Measurements from ENCODE around the gene RELL1.

Gene RELL1, protein sequence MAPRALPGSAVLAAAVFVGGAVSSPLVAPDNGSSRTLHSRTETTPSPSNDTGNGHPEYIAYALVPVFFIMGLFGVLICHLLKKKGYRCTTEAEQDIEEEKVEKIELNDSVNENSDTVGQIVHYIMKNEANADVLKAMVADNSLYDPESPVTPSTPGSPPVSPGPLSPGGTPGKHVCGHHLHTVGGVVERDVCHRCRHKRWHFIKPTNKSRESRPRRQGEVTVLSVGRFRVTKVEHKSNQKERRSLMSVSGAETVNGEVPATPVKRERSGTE

DNA sequence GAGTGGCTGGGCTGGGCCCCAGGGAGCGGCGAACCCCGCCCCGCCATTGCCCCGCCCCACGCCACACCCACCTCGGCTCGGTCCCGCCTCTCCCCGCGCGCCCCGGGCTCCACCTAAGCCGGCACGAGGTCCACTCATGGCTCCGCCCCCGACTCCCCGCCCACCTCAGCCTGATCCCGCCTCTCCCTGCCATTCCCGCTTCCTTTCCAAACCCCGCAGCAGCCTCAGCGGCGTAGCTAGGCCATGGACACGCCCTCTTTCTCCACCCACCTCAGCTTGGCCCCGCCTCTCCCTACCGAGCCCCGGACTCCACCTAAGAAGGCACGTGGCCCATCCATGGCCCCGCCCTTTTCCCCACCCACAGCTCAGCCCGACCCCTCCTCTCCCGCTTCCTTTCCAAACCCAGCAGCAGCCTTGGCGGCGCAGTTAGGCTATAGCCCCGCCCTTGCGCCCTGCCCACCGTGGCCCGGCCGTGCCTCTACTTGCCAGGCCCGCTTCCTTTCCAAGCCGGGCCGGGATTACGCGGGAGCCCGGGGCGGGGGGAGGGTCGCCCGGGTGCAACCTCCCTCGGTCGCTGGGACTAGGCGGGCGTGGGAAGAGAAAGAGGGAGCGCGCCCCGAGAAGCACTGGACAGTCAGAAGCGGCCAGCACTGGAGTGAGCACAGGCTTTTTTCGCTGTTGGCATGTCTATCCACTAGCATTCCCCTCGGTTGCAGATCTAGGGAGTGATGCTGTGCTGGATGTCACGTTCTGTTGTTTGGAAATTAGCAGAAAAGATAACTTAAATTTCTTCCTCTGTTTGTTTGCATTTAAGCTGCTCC is at the start of gene RELL1:
RELL1 (minus strand) TSS at position 4 of the 821 bp plus-strand sequence. CDS start 89 bp downstream, outside the sequence.
- TF ChIP-seq, protein P1, sequence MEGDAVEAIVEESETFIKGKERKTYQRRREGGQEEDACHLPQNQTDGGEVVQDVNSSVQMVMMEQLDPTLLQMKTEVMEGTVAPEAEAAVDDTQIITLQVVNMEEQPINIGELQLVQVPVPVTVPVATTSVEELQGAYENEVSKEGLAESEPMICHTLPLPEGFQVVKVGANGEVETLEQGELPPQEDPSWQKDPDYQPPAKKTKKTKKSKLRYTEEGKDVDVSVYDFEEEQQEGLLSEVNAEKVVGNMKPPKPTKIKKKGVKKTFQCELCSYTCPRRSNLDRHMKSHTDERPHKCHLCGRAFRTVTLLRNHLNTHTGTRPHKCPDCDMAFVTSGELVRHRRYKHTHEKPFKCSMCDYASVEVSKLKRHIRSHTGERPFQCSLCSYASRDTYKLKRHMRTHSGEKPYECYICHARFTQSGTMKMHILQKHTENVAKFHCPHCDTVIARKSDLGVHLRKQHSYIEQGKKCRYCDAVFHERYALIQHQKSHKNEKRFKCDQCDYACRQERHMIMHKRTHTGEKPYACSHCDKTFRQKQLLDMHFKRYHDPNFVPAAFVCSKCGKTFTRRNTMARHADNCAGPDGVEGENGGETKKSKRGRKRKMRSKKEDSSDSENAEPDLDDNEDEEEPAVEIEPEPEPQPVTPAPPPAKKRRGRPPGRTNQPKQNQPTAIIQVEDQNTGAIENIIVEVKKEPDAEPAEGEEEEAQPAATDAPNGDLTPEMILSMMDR (conservative IDR thresholded peaks at IDR 0.05; ENCODE audit: low read length) = no peak
- peak; percentile 99 for DNase-seq (ENCODE audit: low read depth)
- H3K4me3 ChIP-seq (ENCODE audit: low read length) = peak within 1 kb of the TSS; percentile 71

DNA sequence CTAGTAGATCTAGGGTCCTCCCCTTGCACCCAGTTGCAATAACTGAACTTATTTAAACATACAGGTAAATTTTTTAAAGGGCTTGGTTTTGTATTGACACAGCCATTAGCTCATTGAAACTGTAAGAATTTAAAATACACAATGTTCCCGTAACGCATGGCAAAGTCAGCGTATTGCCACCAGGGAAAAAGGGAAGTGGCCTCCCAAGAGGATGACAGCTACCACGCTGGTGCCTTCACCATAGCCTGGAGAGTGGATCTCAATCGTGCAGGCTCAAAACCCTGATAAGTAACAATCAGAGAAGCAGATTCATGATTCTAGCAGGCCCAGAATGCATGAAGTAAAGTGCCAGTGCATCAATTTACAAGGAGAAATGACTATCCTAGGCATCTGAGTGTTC is 49.4 kb upstream of the RELL1 start:
- H3K4me3 ChIP-seq (ENCODE audit: low read length) = no peak overlapping the region
- TF ChIP-seq, protein P1 (conservative IDR thresholded peaks at IDR 0.05; ENCODE audit: low read length) = no peak
- DNase-seq (ENCODE audit: low read depth) = no peak

DNA sequence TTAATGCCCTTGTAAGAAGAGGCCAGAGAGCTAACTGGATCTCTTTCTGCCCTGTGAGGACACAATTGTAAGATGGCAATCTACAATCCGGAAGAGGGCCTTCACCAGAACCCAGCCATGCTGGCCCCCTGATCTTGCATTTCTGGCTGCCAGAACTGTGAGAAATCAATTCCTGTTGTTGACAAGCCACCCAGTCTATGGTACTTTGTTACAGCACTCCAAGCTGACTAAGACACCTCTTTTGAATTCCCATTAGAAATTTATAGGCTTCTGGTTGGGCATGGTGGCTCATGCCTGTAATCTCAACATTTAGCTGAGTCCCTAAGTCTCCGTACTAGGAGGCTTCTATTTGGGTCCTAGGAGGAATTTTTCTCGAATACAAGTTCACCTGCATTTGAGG is 48.8 kb upstream of the RELL1 start:
- no peak overlapping the region for H3K4me3 ChIP-seq (ENCODE audit: low read length)
- DNase-seq (ENCODE audit: low read depth) = no peak
- TF ChIP-seq, protein P1 (conservative IDR thresholded peaks at IDR 0.05; ENCODE audit: low read length) = no peak

DNA sequence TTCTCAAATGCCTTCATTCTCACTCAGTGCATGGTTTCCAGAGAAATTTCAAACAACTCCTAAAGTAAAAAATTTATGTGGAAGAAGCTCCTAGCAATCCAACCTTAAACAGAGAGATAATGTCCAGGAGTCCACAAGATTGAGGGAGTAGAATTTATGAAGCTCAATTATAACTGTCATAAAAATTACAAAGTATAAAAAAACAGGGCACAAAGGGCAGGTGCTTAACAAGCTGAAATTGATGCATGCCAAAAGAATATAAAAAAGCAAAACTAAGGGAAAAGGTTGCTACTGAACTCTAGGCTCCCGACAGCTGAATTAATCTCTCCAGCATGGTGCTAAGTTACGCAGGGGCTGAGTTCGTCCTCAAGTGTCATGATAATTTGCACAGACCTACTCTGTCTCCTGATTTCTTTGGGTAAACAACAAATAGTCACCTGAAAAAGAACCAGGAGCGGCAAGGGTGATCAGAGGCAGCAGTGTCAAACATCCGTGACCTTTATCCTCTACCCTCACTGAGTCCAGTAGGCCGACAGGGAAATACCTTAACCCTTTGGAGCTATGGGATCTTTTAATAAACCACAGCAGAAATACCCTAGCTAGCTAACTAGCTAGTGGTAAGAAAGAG is 47.2 kb upstream of the RELL1 start:
- no peak for DNase-seq (ENCODE audit: low read depth)
- H3K4me3 ChIP-seq (ENCODE audit: low read length) = no peak overlapping the region
- TF ChIP-seq, protein P1 (conservative IDR thresholded peaks at IDR 0.05; ENCODE audit: low read length) = no peak

DNA sequence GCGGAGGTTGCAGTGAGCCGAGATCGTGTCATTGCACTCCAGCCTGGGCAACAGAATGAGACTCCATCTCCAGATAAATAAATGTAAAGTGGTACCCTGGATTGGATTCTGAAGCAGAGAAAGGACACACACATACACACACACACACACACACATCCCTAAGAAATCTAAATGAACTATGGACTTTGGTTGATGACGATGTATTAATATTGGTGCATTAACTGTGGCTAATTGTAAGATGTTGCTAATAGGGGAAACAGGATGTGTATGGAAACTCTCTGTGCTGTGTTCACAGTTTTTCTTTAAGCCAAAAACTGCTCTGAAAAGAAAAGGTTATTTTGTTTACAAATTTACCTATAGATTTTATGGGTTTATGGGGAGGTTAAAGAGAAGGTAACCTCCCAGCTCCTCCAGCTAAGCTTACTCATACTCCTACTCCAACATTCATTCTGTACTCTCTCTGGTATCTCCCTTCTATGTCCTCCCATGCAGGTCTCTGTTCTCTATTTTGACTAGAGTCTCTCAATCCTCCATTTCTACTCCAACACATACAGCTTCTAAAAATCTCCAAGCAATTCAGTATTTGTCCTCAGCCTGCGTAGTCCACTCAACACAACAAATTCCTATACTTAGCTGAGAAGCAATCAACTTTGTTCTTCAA is 46.5 kb upstream of the RELL1 start:
- TF ChIP-seq, protein P1 (conservative IDR thresholded peaks at IDR 0.05; ENCODE audit: low read length) = no peak
- no peak overlapping the region for H3K4me3 ChIP-seq (ENCODE audit: low read length)
- no peak for DNase-seq (ENCODE audit: low read depth)

DNA sequence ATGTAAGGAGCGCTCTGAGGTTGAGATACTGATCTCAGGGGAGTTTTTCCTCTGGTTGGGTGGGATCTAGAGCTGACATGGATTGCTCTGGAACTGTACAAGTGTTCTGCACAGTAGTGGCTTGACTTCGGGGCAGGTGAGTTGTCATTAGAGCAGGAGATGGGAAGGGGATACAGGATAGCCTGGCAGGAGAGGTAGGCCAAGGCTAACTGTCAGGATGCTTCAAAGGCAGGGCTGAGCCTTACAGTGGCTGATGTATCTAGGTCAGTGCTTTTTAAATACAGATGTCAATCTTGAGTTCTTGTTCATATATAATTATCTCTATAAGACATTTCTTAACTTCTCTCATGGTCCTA is 43.5 kb upstream of the RELL1 start:
- TF ChIP-seq, protein P1 (conservative IDR thresholded peaks at IDR 0.05; ENCODE audit: low read length) = no peak
- H3K4me3 ChIP-seq (ENCODE audit: low read length) = no peak overlapping the region
- DNase-seq (ENCODE audit: low read depth) = no peak
